HAP-1 (cell line): ENCODE data around the gene SPIB.
"Not testable (repeated sequence)": the region's sequence is repeated elsewhere in the genome, so short reads cannot be mapped to it uniquely, and the experiment has no call there.

ENCODE experiments used
- DNase-seq, 2 experiments: peaks; one replicate each; pipeline ENCODE4 v3.0.0-alpha.2; 2016 to 2020; ENCODE audit warnings: low spot score in 2 of 2
- H3K27me3 ChIP-seq: fragments of 250-450 bp; sonication (Bioruptor Pico); 2 replicates; pipeline ENCODE4 v1.5.1; 2020; ENCODE audit warnings: low read depth, mild to moderate bottlenecking, moderate library complexity
- H3K36me3 ChIP-seq: fragments of 250-450 bp; sonication (Bioruptor Pico); replicated peaks from 2 replicates; pipeline ENCODE4 v1.5.1; 2020; ENCODE audit warnings: mild to moderate bottlenecking
- H3K4me1 ChIP-seq: fragments of 250-450 bp; sonication (Bioruptor Pico); 2 replicates; pipeline ENCODE4 v1.5.1; 2020; ENCODE audit warnings: mild to moderate bottlenecking
- H3K4me3 ChIP-seq: fragments of 250-450 bp; sonication (Bioruptor Pico); 2 replicates; pipeline ENCODE4 v1.5.1; 2020; ENCODE audit warnings: mild to moderate bottlenecking, moderate library complexity
- H3K9me3 ChIP-seq: fragments of 250-450 bp; sonication (Bioruptor Pico); 2 replicates; pipeline ENCODE4 v1.5.1; 2020; ENCODE audit warnings: mild to moderate bottlenecking, moderate library complexity
- in situ Hi-C: fragments of 300-500 bp; cut with MboI; formaldehyde crosslinking; loops from 3 replicates; pipeline ENCODE4 v1.14.3; 2020; ENCODE audit warnings: low sequenced_read_pairs, inconsistent platforms, mixed read lengths

SPIB gene

GRCh38 chr19:50383001-50383851 lies 35.5 kb upstream of the SPIB start:
- Histone ChIP-seq H3K4me3 (peak overlapping the region; percentile 78), H3K4me1 (peaks cover 7% of the 10 kb centered on the region; the same call in 1 of the 2 replicates), H3K36me3 (peaks cover 41% of the 10 kb centered on the region), H3K9me3 (no peaks in the 10 kb centered on the region), H3K27me3 (no peaks in the 10 kb centered on the region)
- DNase-seq = no peak
- in situ Hi-C loops = no loop called here

- Histone ChIP-seq H3K27me3 (no peaks in the 10 kb centered on the region), H3K9me3 (no peaks in the 10 kb centered on the region), H3K36me3 (peaks cover 36% of the 10 kb centered on the region), H3K4me1 (peaks cover 9% of the 10 kb centered on the region; the same call in 1 of the 2 replicates), H3K4me3 (peak within 1 kb of the TSS; percentile 78)
- in situ Hi-C loops = no loop called here
- DNase-seq = peak; percentile 98 to 99
Measured at GRCh38 chr19:50383852-50384684, 34.7 kb upstream of the SPIB start, which contains the start of gene POLD1. TSS of gene POLD1 (plus strand) at chr19:50384347. CDS start at chr19:50398852, 14,505 bp downstream.

- in situ Hi-C loops = no loop called here
- no peaks in the 10 kb centered on the region for H3K9me3 ChIP-seq
- peak in 1 of 2 experiments; percentile 38 for DNase-seq
- H3K4me1 ChIP-seq = peaks cover 9% of the 10 kb centered on the region; the same call in 1 of the 2 replicates
- H3K4me3 ChIP-seq = peak overlapping the region; percentile 78
- peaks cover 32% of the 10 kb centered on the region for H3K36me3 ChIP-seq
- H3K27me3 ChIP-seq = no peaks in the 10 kb centered on the region
Measured at GRCh38 chr19:50384685-50385535, 33.8 kb upstream of the SPIB start.

GRCh38 chr19:50387176-50387867 lies 31.4 kb upstream of the SPIB start:
- H3K36me3 ChIP-seq = peaks cover 37% of the 10 kb centered on the region
- in situ Hi-C loops = no loop called here
- no peaks in the 10 kb centered on the region for H3K27me3 ChIP-seq
- DNase-seq = no peak
- H3K4me3 ChIP-seq = no peak overlapping the region
- H3K9me3 ChIP-seq = no peaks in the 10 kb centered on the region; the same call in 1 of the 2 replicates
- H3K4me1 ChIP-seq = peaks cover 9% of the 10 kb centered on the region; the same call in 1 of the 2 replicates

GRCh38 chr19:50387868-50388245 lies 30.9 kb upstream of the SPIB start:
- Histone ChIP-seq H3K27me3 (no peaks in the 10 kb centered on the region), H3K4me3 (no peak overlapping the region), H3K4me1 (peaks cover 9% of the 10 kb centered on the region; the same call in 1 of the 2 replicates), H3K36me3 (peaks cover 43% of the 10 kb centered on the region), H3K9me3 (no peaks in the 10 kb centered on the region; the same call in 1 of the 2 replicates)
- in situ Hi-C loops = no loop called here
- no peak for DNase-seq

GRCh38 chr19:50390295-50390694 lies 28.4 kb upstream of the SPIB start:
- H3K27me3 ChIP-seq, H3K9me3 ChIP-seq, DNase-seq, in situ Hi-C loops, H3K4me1 ChIP-seq, H3K4me3 ChIP-seq: not testable (repeated sequence)
- H3K36me3 ChIP-seq = peaks cover 45% of the 10 kb centered on the region

GRCh38 chr19:50390952-50391351 lies 27.8 kb upstream of the SPIB start:
- in situ Hi-C loops, H3K4me3 ChIP-seq, H3K27me3 ChIP-seq, DNase-seq, H3K9me3 ChIP-seq, H3K4me1 ChIP-seq: not testable (repeated sequence)
- peaks cover 45% of the 10 kb centered on the region for H3K36me3 ChIP-seq

GRCh38 chr19:50392759-50393158 lies 26.0 kb upstream of the SPIB start:
- Histone ChIP-seq H3K27me3 (no peaks in the 10 kb centered on the region), H3K36me3 (peaks cover 28% of the 10 kb centered on the region), H3K4me1 (peaks cover 6% of the 10 kb centered on the region; the same call in 1 of the 2 replicates), H3K4me3 (no peak overlapping the region), H3K9me3 (no peaks in the 10 kb centered on the region; the same call in 1 of the 2 replicates)
- in situ Hi-C loops = no loop called here
- DNase-seq = no peak

- no peaks in the 10 kb centered on the region for H3K27me3 ChIP-seq
- DNase-seq = no peak
- in situ Hi-C loops = no loop called here
Measured at GRCh38 chr19:50393589-50393988, 25.1 kb upstream of the SPIB start.

GRCh38 chr19:50394017-50394416 lies 24.7 kb upstream of the SPIB start:
- no peak for DNase-seq
- peaks cover 25% of the 10 kb centered on the region for H3K36me3 ChIP-seq
- in situ Hi-C loops = no loop called here

More at GRCh38 chr19:50393589-50393988, 25.1 kb upstream of the SPIB start:
- H3K9me3 ChIP-seq = no peaks in the 10 kb centered on the region; the same call in 1 of the 2 replicates
- no peaks in the 10 kb centered on the region for H3K4me1 ChIP-seq
- no peak overlapping the region for H3K4me3 ChIP-seq
- peaks cover 21% of the 10 kb centered on the region for H3K36me3 ChIP-seq

GRCh38 chr19:50398675-50399367 lies 19.9 kb upstream of the SPIB start:
- in situ Hi-C loops = no loop called here
- no peak for DNase-seq
- no peak overlapping the region for H3K4me3 ChIP-seq
- no peaks in the 10 kb centered on the region for H3K27me3 ChIP-seq
- no peaks in the 10 kb centered on the region for H3K4me1 ChIP-seq
- peaks cover 29% of the 10 kb centered on the region for H3K36me3 ChIP-seq
- no peaks in the 10 kb centered on the region for H3K9me3 ChIP-seq

More at GRCh38 chr19:50394017-50394416, 24.7 kb upstream of the SPIB start:
- no peaks in the 10 kb centered on the region; the same call in 1 of the 2 replicates for H3K9me3 ChIP-seq
- H3K27me3 ChIP-seq = no peaks in the 10 kb centered on the region
- H3K4me1 ChIP-seq = no peaks in the 10 kb centered on the region
- no peak overlapping the region for H3K4me3 ChIP-seq

GRCh38 chr19:50399368-50399745 lies 19.4 kb upstream of the SPIB start:
- Histone ChIP-seq H3K4me3 (no peak overlapping the region), H3K4me1 (no peaks in the 10 kb centered on the region), H3K36me3 (peaks cover 29% of the 10 kb centered on the region), H3K9me3 (no peaks in the 10 kb centered on the region), H3K27me3 (no peaks in the 10 kb centered on the region)
- DNase-seq = no peak
- in situ Hi-C loops = no loop called here
